ENCODE measurements around the gene AMIGO3.
"Not testable (repeated sequence)": the region's sequence is repeated elsewhere in the genome, so short reads cannot be mapped to it uniquely, and the experiment has no call there.

The AMIGO3 gene

GRCh38 chr3:49712166-49712565 is 7.3 kb downstream of the AMIGO3 start:
- DNase-seq (ENCODE audit: low read depth in 2 of 2) = no peak

GRCh38 chr3:49711489-49711888 is 8.0 kb downstream of the AMIGO3 start:
- DNase-seq (ENCODE audit: low read depth in 2 of 2) = no peak

GRCh38 chr3:49709852-49710251 is 9.6 kb downstream of the AMIGO3 start:
- no peak for DNase-seq (ENCODE audit: low read depth in 2 of 2)

GRCh38 chr3:49707113-49707480 is 12.4 kb downstream of the AMIGO3 start:
- no peak for DNase-seq (ENCODE audit: low read depth in 2 of 2)

- DNase-seq (ENCODE audit: low read depth in 2 of 2) = no peak
Observed at GRCh38 chr3:49706456-49707112, 12.9 kb downstream of the AMIGO3 start.

- no peak for DNase-seq (ENCODE audit: low read depth in 2 of 2)
Observed at GRCh38 chr3:49705390-49705960, 14.0 kb downstream of the AMIGO3 start.

GRCh38 chr3:49704629-49705028 is 14.9 kb downstream of the AMIGO3 start:
- no peak for DNase-seq (ENCODE audit: low read depth in 2 of 2)

- no peak for DNase-seq (ENCODE audit: low read depth in 2 of 2)
Observed at GRCh38 chr3:49703956-49704355, 15.5 kb downstream of the AMIGO3 start.

GRCh38 chr3:49703443-49703927 is 16.0 kb downstream of the AMIGO3 start:
- DNase-seq (ENCODE audit: low read depth in 2 of 2) = peak; percentile 44 to 45

GRCh38 chr3:49702672-49703071 is 16.8 kb downstream of the AMIGO3 start:
- DNase-seq (ENCODE audit: low read depth in 2 of 2) = no peak

- no peak for DNase-seq (ENCODE audit: low read depth in 2 of 2)
Observed at GRCh38 chr3:49701388-49702077, 18.0 kb downstream of the AMIGO3 start.

- DNase-seq (ENCODE audit: low read depth in 2 of 2) = no peak
Observed at GRCh38 chr3:49700453-49701128, 18.9 kb downstream of the AMIGO3 start.

- DNase-seq (ENCODE audit: low read depth in 2 of 2) = no peak
Observed at GRCh38 chr3:49700014-49700413, 19.5 kb downstream of the AMIGO3 start.

GRCh38 chr3:49699281-49699979 is 20.1 kb downstream of the AMIGO3 start:
- DNase-seq (ENCODE audit: low read depth in 2 of 2) = no peak

- not testable (repeated sequence) for DNase-seq (ENCODE audit: low read depth in 2 of 2)
Observed at GRCh38 chr3:49695350-49696015, 24.0 kb downstream of the AMIGO3 start.

GRCh38 chr3:49694409-49695070 is 24.9 kb downstream of the AMIGO3 start:
- not testable (repeated sequence) for DNase-seq (ENCODE audit: low read depth in 2 of 2)

GRCh38 chr3:49691481-49691880 is 28.0 kb downstream of the AMIGO3 start:
- DNase-seq (ENCODE audit: low read depth in 2 of 2) = not testable (repeated sequence)

- DNase-seq (ENCODE audit: low read depth in 2 of 2) = not testable (repeated sequence)
Observed at GRCh38 chr3:49690856-49691255, 28.6 kb downstream of the AMIGO3 start.

GRCh38 chr3:49689908-49690624 is 29.4 kb downstream of the AMIGO3 start:
- not testable (repeated sequence) for DNase-seq (ENCODE audit: low read depth in 2 of 2)
